ENCODE measurements around the gene PSMC3.

DNA sequence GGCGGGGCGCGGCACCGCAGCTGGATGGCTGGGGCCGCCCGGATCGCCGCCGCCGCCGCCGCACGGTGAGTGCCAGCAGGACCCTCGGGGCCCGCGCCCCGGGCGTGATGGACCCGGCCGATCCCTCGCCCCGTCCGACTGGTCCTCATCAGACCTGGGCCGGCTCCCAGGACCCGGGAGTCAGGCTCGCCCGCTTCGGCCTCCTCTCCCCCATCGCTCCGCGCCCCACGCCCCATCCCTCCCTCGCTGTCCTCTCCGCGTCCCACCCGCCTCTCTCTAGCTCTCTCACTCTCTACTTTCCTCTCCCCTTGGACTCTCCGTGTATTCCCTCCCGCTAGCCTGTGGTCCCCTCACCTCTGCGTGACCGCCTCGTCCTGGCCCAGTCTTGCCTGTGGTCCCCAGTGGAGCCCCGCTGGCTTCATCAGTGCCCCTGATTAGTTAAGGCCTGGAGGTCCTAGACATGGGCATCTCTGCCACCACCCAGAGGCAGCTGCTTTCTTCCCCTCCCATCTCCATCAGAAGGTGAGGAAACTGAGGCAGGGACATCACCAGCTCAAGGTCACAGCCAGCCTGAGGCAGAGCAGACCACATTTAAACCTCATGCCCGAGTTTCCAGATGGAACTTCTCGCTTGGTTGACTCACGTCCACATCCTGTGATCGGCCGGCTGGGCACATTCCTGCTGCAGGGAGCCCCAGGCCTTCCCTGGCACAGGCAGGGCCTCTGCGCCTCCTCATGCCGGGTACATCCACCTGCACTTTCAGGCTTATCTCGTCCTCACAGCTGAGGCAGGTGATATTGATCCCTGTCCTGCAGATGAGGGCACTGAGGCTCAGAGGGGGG lies 17.4 kb downstream of the PSMC3 start:
- TF ChIP-seq, protein P1, sequence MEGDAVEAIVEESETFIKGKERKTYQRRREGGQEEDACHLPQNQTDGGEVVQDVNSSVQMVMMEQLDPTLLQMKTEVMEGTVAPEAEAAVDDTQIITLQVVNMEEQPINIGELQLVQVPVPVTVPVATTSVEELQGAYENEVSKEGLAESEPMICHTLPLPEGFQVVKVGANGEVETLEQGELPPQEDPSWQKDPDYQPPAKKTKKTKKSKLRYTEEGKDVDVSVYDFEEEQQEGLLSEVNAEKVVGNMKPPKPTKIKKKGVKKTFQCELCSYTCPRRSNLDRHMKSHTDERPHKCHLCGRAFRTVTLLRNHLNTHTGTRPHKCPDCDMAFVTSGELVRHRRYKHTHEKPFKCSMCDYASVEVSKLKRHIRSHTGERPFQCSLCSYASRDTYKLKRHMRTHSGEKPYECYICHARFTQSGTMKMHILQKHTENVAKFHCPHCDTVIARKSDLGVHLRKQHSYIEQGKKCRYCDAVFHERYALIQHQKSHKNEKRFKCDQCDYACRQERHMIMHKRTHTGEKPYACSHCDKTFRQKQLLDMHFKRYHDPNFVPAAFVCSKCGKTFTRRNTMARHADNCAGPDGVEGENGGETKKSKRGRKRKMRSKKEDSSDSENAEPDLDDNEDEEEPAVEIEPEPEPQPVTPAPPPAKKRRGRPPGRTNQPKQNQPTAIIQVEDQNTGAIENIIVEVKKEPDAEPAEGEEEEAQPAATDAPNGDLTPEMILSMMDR (IDR thresholded peaks at IDR 0.05; ENCODE audit: low read length) = no peak
- no peak for TF ChIP-seq EZH2 (IDR thresholded peaks at IDR 0.05; ENCODE audit: borderline replicate concordance, low read length)
